ENCODE measurements around the gene SCAMP5. TPM values are rescaled to one million over a fixed set of nuclear protein-coding genes. Genes with fewer than 3 reads are reported as not detected.

Gene SCAMP5
- total and polyA plus RNA-seq, 2 of the 13 experiments (the other 11 are each of a cell fraction or from before 2014, with no cell fraction given), result 34.3 to 49.0 TPM

DNA sequence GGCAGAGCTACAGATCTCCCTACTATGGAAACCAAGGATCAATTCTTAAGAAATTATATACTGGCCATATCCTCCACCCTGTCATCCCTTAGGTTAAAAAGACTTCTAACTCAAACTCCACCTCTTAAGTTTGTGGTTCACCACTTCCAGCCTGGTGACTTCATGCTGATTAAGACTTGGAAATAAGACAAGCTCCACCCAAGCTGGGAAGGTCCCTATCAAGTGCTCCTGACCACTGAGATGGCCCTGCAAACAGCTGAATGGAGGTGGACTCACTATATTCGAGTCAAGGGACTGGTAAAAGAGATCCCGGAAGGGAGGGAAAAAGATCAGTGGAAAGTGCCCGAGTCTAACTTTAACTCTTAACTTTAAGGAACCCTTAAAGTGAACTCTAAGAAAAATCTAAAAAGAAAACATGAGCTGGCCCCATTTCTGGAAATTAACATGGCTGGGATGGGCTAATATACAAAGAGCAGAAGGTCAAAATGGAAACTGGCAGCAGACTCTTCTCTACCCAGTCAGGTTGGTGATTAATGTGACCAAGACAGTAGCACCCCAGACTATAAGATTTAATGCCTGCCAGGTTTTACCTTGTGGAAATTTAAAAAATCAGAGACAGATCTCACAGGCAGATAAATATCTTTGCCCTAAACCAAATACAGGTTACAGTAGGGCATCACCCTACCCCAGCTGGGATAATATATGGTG lies 71.9 kb downstream of the SCAMP5 start:
- DNase-seq (ENCODE audit: low spot score) (no peak), FAIRE-seq (no peak), ATAC-seq (no peak)
- H4K20me1 ChIP-seq (ENCODE audit: insufficient read depth, low read length), result no peaks in the 10 kb centered on the region
- H3K4me2 ChIP-seq (ENCODE audit: low read depth, low read length), result no peak overlapping the region
- no peak overlapping the region for H3K27ac ChIP-seq (ENCODE audit: extremely low read length, insufficient read depth, low read length)
- ChIA-PET POLR2A (interaction anchor here (1.3 to 1.4 kb wide), 2 partner anchors 44 to 115 kb away, joined by 3 to 6 read pairs; partner anchors contain the start of gene PPCDC), CTCF (ENCODE audit: low intra/inter-chr PET ratio, low total read pairs) (no interaction called here)
- no peak overlapping the region for H3K4me3 ChIP-seq (replicated peaks in 1 of 3; ENCODE audit: insufficient read depth in 1 of 3, low read depth in 2 of 3, low read length in 3 of 3)
- no peak overlapping the region for H3K9ac ChIP-seq (ENCODE audit: insufficient read depth, low read depth, low read length)
- WGBS (ENCODE audit: low lambda C conversion rate), result 95% methylated on average over 3 of the region's 3 CpGs
- intact Hi-C loops (cut with micrococcal nuclease; ENCODE audit: unreplicated experiment) (no loop called here), in situ Hi-C loops (cut with HindIII; ENCODE audit: extremely low pct_ligation_motif_present, low pct_unique_long_range_greater_than_20kb) (no loop called here)
- no peaks in the 10 kb centered on the region for H3K36me3 ChIP-seq (replicated peaks in 1 of 2; ENCODE audit: control insufficient read depth in 1 of 2, insufficient read depth in 2 of 2, low read length in 2 of 2)
- peaks cover 84% of the 10 kb centered on the region for H3K4me1 ChIP-seq (ENCODE audit: insufficient read depth, low read length)
- no peak overlapping the region for H2AFZ ChIP-seq (ENCODE audit: low read length)
- no peak for TF ChIP-seq AHR (CRISPR knock-in tag; IDR thresholded peaks at IDR 0.05)
- TF ChIP-seq AKAP8 (CRISPR knock-in tag; IDR thresholded peaks at IDR 0.05), result no peak
- TF ChIP-seq MIXL1 (CRISPR knock-in tag; IDR thresholded peaks at IDR 0.05), result no peak
- TF ChIP-seq, protein P1, sequence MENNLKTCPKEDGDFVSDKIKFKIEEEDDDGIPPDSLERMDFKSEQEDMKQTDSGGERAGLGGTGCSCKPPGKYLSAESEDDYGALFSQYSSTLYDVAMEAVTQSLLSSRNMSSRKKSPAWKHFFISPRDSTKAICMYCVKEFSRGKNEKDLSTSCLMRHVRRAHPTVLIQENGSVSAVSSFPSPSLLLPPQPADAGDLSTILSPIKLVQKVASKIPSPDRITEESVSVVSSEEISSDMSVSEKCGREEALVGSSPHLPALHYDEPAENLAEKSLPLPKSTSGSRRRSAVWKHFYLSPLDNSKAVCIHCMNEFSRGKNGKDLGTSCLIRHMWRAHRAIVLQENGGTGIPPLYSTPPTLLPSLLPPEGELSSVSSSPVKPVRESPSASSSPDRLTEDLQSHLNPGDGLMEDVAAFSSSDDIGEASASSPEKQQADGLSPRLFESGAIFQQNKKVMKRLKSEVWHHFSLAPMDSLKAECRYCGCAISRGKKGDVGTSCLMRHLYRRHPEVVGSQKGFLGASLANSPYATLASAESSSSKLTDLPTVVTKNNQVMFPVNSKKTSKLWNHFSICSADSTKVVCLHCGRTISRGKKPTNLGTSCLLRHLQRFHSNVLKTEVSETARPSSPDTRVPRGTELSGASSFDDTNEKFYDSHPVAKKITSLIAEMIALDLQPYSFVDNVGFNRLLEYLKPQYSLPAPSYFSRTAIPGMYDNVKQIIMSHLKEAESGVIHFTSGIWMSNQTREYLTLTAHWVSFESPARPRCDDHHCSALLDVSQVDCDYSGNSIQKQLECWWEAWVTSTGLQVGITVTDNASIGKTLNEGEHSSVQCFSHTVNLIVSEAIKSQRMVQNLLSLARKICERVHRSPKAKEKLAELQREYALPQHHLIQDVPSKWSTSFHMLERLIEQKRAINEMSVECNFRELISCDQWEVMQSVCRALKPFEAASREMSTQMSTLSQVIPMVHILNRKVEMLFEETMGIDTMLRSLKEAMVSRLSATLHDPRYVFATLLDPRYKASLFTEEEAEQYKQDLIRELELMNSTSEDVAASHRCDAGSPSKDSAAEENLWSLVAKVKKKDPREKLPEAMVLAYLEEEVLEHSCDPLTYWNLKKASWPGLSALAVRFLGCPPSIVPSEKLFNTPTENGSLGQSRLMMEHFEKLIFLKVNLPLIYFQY (CRISPR knock-in tag; IDR thresholded peaks at IDR 0.05; ENCODE audit: borderline replicate concordance), result no peak
- TF ChIP-seq, protein P2, sequence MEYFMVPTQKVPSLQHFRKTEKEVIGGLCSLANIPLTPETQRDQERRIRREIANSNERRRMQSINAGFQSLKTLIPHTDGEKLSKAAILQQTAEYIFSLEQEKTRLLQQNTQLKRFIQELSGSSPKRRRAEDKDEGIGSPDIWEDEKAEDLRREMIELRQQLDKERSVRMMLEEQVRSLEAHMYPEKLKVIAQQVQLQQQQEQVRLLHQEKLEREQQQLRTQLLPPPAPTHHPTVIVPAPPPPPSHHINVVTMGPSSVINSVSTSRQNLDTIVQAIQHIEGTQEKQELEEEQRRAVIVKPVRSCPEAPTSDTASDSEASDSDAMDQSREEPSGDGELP (IDR thresholded peaks at IDR 0.05; ENCODE audit: borderline replicate concordance, low read depth), result no peak
- TF ChIP-seq NCOA2 (CRISPR knock-in tag; IDR thresholded peaks at IDR 0.05), result no peak
- TF ChIP-seq DMAP1 (CRISPR knock-in tag; IDR thresholded peaks at IDR 0.05), result no peak
- no peak for TF ChIP-seq ZNF232 (CRISPR knock-in tag; IDR thresholded peaks at IDR 0.05; ENCODE audit: borderline replicate concordance)
- TF ChIP-seq CBX2 (IDR thresholded peaks at IDR 0.05; ENCODE audit: low read depth, low read length), result no peak
- TF ChIP-seq CBX2 (CRISPR knock-in tag; IDR thresholded peaks at IDR 0.05; ENCODE audit: low read depth), result no peak
- no peaks in the 10 kb centered on the region for H3K9me3 ChIP-seq (ENCODE audit: low read length)
- BruUV-seq (replicated peaks), result no TSS peak
- H3K79me2 ChIP-seq (ENCODE audit: insufficient read depth, low read length), result no peaks in the 10 kb centered on the region
- H3K27me3 ChIP-seq (ENCODE audit: control insufficient read depth in 1 of 2, insufficient read depth in 2 of 2, low read length in 2 of 2), result no peaks in the 10 kb centered on the region

Data from HepG2 (cell line).